Liver (tissue), 3 donors: ENCODE results near the gene NEU4.

Experiments
- CTCF ChIP-seq: fragments of 150-350 bp; IDR thresholded peaks from 2 replicates; pipeline ENCODE4 v1.5.1; 2017; ENCODE audit warnings: improper control_type of control experiment, low read depth, low read length; ENCODE audit not compliant: missing input control
- HNF4G ChIP-seq: IDR thresholded peaks from 2 replicates; pipeline ENCODE4 v1.6.1; 2016; ENCODE audit warnings: antibody characterized with exemption
- MAX ChIP-seq: IDR thresholded peaks from 2 replicates; pipeline ENCODE4 v1.6.1; 2016; ENCODE audit warnings: antibody characterized with exemption
- SP1 ChIP-seq: IDR thresholded peaks from 2 replicates; pipeline ENCODE4 v1.6.1; 2018; ENCODE audit warnings: antibody characterized with exemption, mild to moderate bottlenecking
- TAF1 ChIP-seq: conservative IDR thresholded peaks from 2 replicates; pipeline ENCODE4 v1.6.1; 2016; ENCODE audit warnings: antibody characterized with exemption, mild to moderate bottlenecking
- TF ChIP-seq, protein P1 (sequence below): IDR thresholded peaks from 2 replicates; pipeline ENCODE4 v1.6.1; 2016; ENCODE audit warnings: antibody characterized with exemption, mild to moderate bottlenecking
- donor health status: healthy.
- donor health status: healthy.

DNA sequence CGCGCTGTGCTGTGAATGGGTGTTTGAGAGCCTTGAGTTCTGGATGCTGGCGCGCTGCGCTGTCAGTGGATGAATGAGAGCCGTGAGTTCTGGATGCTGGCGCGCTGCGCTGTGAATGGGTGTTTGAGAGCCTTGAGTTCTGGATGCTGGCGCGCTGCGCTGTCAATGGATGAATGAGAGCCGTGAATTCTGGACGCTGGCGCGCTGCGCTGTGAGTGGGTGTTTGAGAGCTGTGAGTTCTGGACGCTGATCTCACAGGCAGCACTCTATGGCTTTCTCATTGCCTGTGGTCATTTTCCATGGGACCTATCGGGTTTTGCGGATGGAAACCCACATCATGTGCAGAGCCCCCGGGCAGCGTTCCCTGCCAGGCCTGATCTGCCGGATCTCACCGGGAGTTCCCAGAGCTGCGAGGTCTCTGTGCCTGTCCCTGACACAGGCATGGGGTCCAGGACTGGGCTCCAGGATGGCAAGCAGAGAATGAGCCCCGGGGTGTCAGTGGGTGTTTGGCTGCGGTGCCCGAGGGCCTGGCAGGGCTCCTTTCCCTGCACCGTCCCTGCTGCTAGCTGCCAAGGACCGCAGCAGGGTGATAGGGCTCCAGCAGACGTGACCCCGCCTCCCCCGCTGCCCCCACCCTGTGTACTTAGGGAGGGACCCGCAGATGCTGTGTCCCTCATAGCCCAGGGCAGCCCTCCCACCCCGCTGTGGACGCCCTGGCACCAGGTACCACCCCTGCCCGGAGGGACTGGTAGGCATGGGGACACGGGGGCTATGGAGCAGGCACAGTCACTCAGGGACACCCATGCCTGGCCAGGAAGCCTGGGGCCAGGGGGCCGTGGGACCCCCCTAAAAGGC lies 40.0 kb downstream of the NEU4 start:
- no peak for TF ChIP-seq TAF1
- TF ChIP-seq CTCF = no peak
- no peak for TF ChIP-seq SP1
- TF ChIP-seq, protein P1, sequence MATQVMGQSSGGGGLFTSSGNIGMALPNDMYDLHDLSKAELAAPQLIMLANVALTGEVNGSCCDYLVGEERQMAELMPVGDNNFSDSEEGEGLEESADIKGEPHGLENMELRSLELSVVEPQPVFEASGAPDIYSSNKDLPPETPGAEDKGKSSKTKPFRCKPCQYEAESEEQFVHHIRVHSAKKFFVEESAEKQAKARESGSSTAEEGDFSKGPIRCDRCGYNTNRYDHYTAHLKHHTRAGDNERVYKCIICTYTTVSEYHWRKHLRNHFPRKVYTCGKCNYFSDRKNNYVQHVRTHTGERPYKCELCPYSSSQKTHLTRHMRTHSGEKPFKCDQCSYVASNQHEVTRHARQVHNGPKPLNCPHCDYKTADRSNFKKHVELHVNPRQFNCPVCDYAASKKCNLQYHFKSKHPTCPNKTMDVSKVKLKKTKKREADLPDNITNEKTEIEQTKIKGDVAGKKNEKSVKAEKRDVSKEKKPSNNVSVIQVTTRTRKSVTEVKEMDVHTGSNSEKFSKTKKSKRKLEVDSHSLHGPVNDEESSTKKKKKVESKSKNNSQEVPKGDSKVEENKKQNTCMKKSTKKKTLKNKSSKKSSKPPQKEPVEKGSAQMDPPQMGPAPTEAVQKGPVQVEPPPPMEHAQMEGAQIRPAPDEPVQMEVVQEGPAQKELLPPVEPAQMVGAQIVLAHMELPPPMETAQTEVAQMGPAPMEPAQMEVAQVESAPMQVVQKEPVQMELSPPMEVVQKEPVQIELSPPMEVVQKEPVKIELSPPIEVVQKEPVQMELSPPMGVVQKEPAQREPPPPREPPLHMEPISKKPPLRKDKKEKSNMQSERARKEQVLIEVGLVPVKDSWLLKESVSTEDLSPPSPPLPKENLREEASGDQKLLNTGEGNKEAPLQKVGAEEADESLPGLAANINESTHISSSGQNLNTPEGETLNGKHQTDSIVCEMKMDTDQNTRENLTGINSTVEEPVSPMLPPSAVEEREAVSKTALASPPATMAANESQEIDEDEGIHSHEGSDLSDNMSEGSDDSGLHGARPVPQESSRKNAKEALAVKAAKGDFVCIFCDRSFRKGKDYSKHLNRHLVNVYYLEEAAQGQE = no peak
- no peak for TF ChIP-seq MAX
- no peak for TF ChIP-seq HNF4G
